Muscle of arm (tissue), 12 donors: Measurements from ENCODE around the gene CRK. TPM values are rescaled to one million over a fixed set of nuclear protein-coding genes. Genes with fewer than 3 reads are reported as not detected.
"Not testable (repeated sequence)": the region's sequence is repeated elsewhere in the genome, so short reads cannot be mapped to it uniquely, and the experiment has no call there.

Source experiments
- DNase-seq: peaks from one replicate; pipeline ENCODE4 v3.0.0-alpha.2; 2013
- polyA plus RNA-seq, 12 donors: library from polyadenylated mRNA; unstranded; fragments of 120-200 nt; gene quantifications; one replicate each; pipeline ENCODE4 v1.2.1, GENCODE V29; 2013; ENCODE audit not compliant: insufficient read length in 12 of 12

The CRK gene
- polyA plus RNA-seq, 12 donors: 33.6 to 192 (median 40.8) TPM

- DNase-seq: no peak
These were observed 20.7 kb downstream of the CRK start for GRCh38 chr17:1435326-1435725.

- no peak for DNase-seq
These were observed 21.9 kb downstream of the CRK start for GRCh38 chr17:1434150-1434549.

GRCh38 chr17:1431631-1432104, 24.4 kb downstream of the CRK start:
- DNase-seq: no peak

GRCh38 chr17:1423456-1424135, 32.4 kb downstream of the CRK start:
- DNase-seq: no peak

GRCh38 chr17:1422885-1423284, 33.1 kb downstream of the CRK start:
- DNase-seq: no peak

GRCh38 chr17:1421470-1421869, 34.6 kb downstream of the CRK start:
- no peak for DNase-seq

- DNase-seq: no peak
These were observed 35.1 kb downstream of the CRK start for GRCh38 chr17:1420981-1421380.

- DNase-seq: no peak
These were observed 35.9 kb downstream of the CRK start for GRCh38 chr17:1420163-1420562.

- not testable (repeated sequence) for DNase-seq
These were observed 37.6 kb downstream of the CRK start for GRCh38 chr17:1418476-1418875.

- no peak for DNase-seq
These were observed 39.6 kb downstream of the CRK start for GRCh38 chr17:1416414-1416813.

GRCh38 chr17:1414634-1415033, 41.4 kb downstream of the CRK start:
- DNase-seq: no peak

GRCh38 chr17:1414001-1414574, 41.9 kb downstream of the CRK start:
- DNase-seq: no peak

- no peak for DNase-seq
These were observed 42.7 kb downstream of the CRK start for GRCh38 chr17:1413281-1413791.

- DNase-seq: no peak
These were observed 43.6 kb downstream of the CRK start for GRCh38 chr17:1412185-1413110.

GRCh38 chr17:1402262-1402586, 53.8 kb downstream of the CRK start:
- DNase-seq: no peak

GRCh38 chr17:1399679-1400512, 56.1 kb downstream of the CRK start, which contains the start of gene YWHAE:
TSS of gene YWHAE (minus strand) at chr17:1400222. CDS start at chr17:1400110, 112 bp downstream.
- peak; percentile 97 for DNase-seq

GRCh38 chr17:1398931-1399678, 56.9 kb downstream of the CRK start:
- DNase-seq: peak; percentile 55

- no peak for DNase-seq
These were observed 58.0 kb downstream of the CRK start for GRCh38 chr17:1398028-1398427.

- DNase-seq: not testable (repeated sequence)
These were observed 60.0 kb downstream of the CRK start for GRCh38 chr17:1395876-1396665.

GRCh38 chr17:1391577-1391976, 64.5 kb downstream of the CRK start:
- no peak for DNase-seq
